NCI-H82 treated with DMSO at 0.1 percent for 48 hours (cell line): ENCODE results near the gene POU3F3.

ENCODE experiments used
- DNase-seq: peaks from one replicate; lab custom pipeline; 2025; ENCODE audit not compliant: unreplicated experiment; lab: John Stamatoyannopoulos, UW

The POU3F3 gene

DNA sequence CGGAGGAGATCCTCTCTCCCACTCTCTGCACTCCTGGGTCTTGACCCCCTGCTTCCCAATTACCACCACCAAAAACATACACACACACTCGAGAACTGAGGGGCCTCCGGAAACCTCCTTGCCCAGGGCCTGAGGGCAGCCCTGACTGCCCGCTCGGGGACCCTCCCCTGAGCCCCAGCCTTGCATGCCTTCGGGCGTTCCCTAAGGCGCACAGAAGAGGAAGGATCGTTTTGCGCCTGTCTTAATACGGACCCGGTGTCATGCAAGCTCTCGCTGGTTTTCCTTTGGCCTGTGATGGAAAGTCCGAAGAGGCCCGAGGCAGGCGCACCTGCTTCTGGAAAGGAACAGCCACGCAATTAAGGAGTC, 19.8 kb downstream of the POU3F3 start:
- no peak for DNase-seq

DNA sequence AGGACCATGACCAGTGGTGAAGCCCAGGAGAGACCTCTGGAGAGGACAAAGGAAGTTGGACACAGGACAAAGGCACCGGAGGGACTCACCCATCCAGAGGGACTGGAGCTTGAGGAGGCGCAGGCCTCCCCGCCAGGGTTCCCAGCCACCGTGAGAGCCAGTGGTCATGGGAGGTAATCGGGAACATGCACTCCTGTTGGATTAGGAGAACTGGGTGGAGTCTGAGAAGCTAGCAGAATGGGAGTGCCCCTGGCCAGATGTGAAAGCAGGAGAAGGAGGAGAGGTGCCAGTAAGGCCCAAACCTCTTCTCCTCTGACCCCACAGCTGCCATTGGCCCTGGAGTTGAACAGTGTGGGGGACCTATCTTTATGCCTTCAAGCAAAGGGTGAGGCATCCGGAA, 20.3 kb downstream of the POU3F3 start:
- DNase-seq: no peak

DNA sequence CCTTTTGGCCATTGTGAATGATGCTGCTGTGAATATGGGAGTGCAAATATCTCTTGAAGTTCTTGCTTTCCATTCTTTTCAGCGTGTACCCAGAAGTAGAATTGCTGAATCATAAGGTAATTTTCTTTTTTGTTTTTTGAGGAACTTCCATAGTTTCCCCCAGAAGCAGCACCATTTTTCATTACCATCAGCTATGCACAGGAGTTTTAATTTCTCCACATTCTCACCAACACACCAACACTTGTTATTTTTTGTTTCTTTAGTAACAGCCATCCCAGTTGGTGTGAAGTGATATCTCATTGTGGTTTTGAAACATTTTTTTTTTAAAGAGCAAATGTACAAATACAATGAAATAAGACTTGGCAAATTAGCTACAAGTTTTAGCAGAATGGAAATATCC, 21.3 kb downstream of the POU3F3 start:
- DNase-seq: no peak

GRCh38 chr2:104876606-104877570, 23.0 kb downstream of the POU3F3 start:
- DNase-seq: no peak

DNA sequence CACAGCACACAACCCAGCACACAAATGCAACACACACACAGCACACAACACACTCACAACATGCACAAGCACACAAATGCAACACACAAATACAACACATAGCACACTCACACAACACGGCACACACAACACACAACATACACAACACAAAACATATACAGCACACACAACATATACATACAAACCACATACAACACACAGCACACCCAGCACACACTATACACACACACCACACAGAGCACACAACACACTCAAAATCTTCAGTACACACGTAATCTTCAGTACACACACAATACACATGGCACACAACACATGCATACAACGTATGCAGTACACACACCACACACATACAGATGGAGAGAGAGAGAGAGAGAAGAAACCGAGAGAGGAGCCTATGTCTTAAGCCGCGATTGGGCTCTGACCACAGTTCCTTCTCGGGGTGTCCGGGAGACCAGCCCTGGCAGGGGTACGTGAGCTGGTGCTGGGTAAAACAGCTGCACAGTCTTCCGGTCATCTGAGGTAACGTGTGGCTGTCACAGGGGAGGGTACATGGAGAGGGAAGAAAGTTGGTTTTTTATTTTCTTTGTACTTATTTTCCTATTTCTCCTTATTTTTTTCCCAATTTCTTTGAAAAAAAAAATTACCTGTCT, 25.1 kb downstream of the POU3F3 start:
- no peak for DNase-seq

DNA sequence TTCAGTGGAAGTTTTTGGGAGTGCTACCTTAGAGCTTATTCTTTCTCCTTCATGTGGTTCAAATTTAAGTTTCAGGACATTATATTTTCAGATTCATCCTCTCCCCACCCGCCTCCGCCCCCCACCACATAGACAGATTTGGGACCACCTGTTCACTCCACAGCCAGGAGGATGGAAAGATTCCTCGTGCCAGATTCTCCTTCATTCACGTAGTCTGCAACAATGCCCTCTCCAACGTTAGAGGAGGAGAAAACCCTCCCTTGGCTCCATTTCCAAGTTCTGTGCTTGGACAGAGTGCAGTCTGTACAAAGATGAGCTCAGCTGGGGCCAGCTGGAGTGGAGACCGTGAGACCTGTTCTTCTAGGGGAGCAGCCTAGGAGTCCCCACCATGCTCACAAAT, 26.2 kb downstream of the POU3F3 start:
- DNase-seq: no peak

DNA sequence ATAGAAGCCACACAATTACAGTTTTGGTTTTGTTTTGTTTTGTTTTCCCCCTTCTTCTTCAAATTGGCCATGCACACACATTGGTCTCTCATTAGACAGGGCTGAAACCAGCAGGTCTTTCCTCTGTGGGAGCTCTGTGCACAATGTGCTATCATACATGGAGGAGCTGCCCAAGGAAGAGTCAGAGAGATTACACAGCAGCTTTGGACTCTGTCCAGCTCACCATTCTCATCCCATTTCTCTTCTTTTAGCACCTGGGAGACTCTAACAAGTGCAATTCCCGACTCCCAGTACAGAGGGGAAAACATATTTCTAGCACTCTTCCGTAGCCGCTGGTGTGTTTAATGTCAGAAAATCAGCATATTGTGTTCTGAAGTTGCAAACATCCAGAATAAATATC, 29.4 kb downstream of the POU3F3 start:
- DNase-seq: no peak

DNA sequence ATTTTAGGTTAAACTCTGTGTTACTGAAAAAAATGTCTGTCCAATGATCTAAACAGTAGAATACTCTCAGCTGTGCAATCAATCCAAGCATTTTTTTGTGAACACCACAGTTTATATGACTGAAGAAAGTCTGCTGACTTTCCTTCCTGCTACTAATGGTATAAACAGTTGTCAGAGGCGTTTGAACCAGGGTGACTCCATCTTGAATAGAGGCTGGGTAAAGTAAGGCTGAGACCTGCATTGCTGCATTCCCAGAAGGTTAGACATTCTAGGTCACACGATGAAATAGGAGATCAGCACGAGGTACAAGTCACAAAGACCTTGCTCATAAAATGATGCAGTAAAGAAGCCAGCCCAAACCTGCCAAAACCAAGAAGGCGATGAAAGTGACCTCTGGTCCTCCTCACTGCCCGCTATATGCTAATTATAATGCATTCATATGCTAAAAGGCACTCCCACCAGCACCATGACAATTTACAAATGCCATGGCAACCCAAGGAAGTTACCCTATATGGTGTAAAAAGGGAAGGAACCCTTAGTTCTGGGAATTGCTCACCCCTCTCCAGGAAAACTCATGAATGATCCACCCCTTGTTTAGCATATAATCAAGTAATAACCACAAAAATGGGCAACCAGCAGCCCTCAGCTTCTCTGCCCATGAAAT, 31.3 kb downstream of the POU3F3 start:
- DNase-seq: no peak

DNA sequence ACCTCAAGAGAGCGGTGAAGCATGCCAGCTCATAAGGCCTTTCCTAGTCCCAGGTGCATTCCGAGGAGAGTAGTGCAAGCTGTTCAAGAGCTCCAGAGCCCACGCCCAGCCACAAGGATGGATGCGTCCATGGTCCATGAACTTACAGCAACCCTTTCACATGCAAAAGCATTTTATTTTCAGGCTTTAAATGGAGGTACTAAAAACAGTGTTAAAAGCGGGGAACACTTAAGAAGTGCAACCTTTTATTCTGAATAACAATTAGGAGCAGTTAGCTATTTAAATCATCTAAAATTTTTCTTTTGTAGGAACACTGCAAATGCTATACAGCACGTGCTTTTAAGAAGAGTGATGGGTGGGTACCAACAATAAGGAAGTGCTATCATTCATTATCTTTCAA, 33.8 kb downstream of the POU3F3 start:
- no peak for DNase-seq

DNA sequence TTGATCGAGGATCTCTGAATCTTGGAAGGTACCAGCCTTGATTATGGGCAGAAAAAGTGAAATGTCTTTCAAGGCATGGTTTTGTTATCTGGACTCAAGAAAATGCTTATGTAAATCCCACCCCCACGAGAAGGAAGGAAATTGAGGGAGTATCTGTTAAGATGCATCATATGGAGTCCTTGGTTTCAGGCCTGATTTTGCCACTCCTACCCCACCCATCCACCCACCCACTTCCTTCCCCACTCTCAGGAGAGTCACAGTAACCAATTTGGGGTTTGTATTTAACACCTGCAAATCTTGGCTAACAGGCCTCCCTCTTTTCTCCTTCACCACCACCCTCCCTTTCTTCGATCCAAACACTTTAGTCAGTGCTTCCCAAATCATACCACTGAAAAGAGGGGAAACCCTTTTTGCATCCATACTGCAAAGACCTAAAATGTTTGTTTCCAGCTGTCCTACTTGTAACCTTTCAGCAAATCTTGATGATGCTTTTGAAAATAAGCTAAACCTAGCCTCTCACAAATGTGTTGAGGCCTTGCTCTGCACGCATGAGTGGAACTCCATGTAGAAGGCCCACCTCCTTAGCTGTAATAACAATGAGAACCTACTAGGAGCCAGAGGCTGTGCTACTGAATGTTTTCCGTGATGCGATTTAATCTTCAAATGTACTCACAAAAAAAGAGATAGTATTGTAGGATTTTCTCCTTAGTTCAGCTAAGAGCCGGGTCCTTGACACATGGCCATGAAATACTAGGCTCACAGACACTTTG, 34.8 kb downstream of the POU3F3 start:
- DNase-seq: no peak

- DNase-seq: no peak
Observed at GRCh38 chr2:104889291-104889959, 35.5 kb downstream of the POU3F3 start.

DNA sequence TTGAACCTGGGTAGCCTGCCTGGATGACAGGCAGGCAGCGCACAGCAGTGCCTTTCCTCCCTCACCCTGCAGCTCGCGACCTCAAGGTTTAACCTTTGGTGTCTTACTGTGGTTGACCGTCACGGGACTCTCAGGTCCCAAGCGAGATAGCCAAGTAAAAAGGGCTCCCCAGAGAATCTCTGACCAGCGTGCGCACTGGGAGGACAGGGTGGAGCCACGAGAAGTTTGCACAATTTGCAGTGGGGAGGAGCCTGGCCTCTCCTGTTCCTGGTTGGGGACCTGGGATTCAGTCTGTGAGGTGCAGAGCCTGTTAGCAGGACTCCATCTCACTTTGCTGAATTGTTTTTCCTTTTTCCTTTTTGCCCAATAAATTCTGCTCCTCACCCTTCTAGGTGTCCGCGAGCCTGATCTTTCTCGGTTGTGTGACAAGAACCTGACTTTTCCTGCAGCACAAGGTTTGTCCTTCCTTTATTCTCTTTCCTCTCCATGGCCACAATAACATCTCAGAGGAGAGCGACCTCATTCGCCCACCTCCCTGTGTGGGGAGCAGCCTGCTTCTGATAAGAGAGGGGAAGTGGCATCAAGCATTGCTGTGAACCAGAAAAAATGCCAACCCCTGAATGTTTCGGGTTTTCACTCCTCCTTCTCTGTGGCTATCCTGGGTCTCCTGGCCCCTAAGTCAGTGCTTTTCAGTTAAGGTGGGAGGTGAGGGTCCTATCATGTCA, 36.2 kb downstream of the POU3F3 start:
- no peak for DNase-seq

GRCh38 chr2:104890685-104891069, 36.8 kb downstream of the POU3F3 start:
- no peak for DNase-seq

DNA sequence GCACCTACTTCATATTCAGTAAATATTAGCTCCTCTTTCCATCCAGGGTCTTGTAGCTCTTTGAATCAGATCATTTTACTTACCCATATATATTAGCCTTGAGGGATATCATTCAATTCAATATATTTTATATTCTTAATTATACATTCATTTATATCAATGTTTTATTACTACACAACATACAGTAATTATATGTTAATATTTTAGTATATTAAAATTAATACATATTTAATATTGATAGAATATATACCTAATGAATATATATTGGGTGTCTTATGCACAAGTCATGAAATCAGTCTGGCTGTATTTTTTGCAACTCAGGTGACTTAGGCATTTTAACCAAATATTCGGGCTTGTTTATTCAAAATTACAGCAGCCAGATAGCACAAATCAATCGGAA, 37.2 kb downstream of the POU3F3 start:
- DNase-seq: no peak

GRCh38 chr2:104896446-104896845, 42.5 kb downstream of the POU3F3 start:
- no peak for DNase-seq

DNA sequence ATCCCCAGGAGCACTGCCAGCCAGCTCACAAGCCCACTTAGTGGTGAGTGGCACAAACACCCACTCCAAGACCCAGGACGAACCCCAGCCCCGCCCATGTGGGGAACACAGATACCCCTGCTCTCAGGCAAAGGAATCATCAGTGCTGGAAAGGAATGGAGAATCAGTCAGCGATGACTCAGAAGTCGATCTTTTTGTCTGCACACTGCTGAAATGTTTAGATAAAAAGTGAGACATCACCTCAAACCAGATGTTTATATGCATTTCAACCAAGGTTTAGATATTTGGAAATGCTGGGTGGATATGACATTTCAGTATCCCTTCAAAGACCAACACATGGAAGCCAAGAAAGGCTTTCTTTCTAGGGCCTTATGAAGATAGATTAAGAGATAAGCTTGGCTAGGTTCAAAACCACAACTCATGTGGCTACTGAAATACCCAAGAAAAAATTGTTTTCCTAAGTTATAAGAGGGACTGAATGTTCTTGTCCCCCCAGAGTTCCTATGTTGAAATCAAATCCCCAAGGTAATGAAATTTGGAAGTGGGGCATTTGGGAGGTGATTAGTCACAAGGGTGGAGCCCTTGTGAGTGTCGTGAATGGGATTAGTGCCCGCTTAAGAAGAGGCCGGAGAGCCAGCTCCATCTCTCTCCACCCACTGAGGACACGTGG, 43.7 kb downstream of the POU3F3 start:
- DNase-seq: no peak

GRCh38 chr2:104900608-104901007, 46.7 kb downstream of the POU3F3 start:
- no peak for DNase-seq

DNA sequence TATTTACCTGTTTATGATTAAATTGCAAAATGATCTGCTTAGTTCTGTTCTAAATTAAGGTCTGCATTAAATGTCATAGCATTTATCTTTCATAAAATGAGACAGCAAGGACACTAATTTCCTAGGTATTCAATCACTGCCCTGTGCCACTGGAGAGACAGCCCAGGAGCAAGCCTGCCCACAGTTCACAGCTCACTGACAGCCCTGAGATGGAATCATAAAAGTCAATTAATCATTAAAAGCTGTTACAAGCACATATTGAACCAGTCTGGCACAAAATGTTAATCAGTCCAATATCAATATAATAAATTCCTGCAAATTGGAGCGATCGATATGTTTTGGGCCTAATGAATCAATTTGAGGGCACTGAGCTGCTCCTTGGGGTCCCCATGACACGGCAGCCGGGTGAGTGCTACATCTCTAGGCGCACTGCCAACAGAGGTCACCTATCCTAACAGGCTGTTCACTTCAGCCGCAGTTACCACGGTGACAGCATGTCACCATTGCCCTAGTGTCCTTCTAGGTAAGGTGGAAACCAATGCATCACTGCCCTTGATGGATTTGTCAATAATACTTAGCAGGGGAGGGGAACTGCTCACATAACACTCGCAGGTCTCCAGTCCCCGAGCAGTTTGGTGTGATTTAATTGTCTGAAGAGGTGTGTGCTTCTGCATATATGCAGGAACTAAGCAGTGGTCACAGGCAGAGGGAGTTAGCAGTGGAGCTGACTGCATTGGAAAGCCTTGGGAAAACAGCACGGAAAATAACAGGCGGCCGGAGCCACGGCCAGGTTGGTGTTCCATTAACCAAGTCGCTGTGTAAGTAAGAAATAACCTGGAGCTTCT, 47.3 kb downstream of the POU3F3 start:
- DNase-seq: no peak

GRCh38 chr2:104902317-104902716, 48.4 kb downstream of the POU3F3 start:
- DNase-seq: no peak
